ENCODE measurements around the gene C19orf85.
"Not testable (repeated sequence)": the region's sequence is repeated elsewhere in the genome, so short reads cannot be mapped to it uniquely, and the experiment has no call there.

C19orf85 gene

GRCh38 chr19:55451965-55452748 is 12.4 kb downstream of the C19orf85 start:
- H3K4me1 ChIP-seq: peaks cover 8 to 16% (median 13%) of the 10 kb centered on the region in 10 experiments; a peak in 19 of 20 replicates
- peak overlapping the region; percentile 26 to 63 (median 54); a peak in 19 of 20 replicates for H3K4me3 ChIP-seq
- H3K9me3 ChIP-seq (replicated peaks in 1 of 11): peaks cover 0 to 9% (median 0%) of the 10 kb centered on the region in 11 experiments; a peak in 6 of 22 replicates
- H3K4me2 ChIP-seq: peak overlapping the region; percentile 80 to 96 (median 90)
- peaks cover 50 to 72% (median 65%) of the 10 kb centered on the region in 11 experiments for H3K27me3 ChIP-seq
- no peak overlapping the region for H3K27ac ChIP-seq
- H3K36me3 ChIP-seq: peaks cover 10 to 37% (median 24%) of the 10 kb centered on the region in 11 experiments; a peak in 19 of 22 replicates
- H3K9ac ChIP-seq: peak overlapping the region in 6 of 11 experiments; percentile 17 to 63 (median 45); a peak in 6 of 22 replicates
- peak in 2 of 11 experiments; percentile 19 to 20; a peak in 1 of 22 replicates for TF ChIP-seq Cebpa-rat (IDR thresholded peaks at IDR 0.05)
- H4K20me1 ChIP-seq: peaks cover 0 to 64% (median 48%) of the 10 kb centered on the region in 11 experiments; a peak in 21 of 22 replicates

- H3K9me3 ChIP-seq (replicated peaks in 1 of 11): peaks cover 0 to 9% (median 0%) of the 10 kb centered on the region in 11 experiments; a peak in 6 of 22 replicates
- peaks cover 0 to 59% (median 40%) of the 10 kb centered on the region in 11 experiments; a peak in 21 of 22 replicates for H4K20me1 ChIP-seq
- peaks cover 10 to 30% (median 23%) of the 10 kb centered on the region in 11 experiments; a peak in 19 of 22 replicates for H3K36me3 ChIP-seq
- no peak for TF ChIP-seq Cebpa-rat (IDR thresholded peaks at IDR 0.05)
- H3K27ac ChIP-seq: no peak overlapping the region
- peak overlapping the region in 5 of 11 experiments; percentile 28 to 63 (median 46); a peak in 8 of 22 replicates for H3K9ac ChIP-seq
- H3K4me1 ChIP-seq: peaks cover 8 to 16% (median 13%) of the 10 kb centered on the region in 10 experiments; a peak in 19 of 20 replicates
- H3K27me3 ChIP-seq: peaks cover 58 to 80% (median 73%) of the 10 kb centered on the region in 11 experiments
- peak overlapping the region; percentile 26 to 63 (median 54); a peak in 19 of 20 replicates for H3K4me3 ChIP-seq
- peak overlapping the region; percentile 80 to 96 (median 90) for H3K4me2 ChIP-seq
Measured at GRCh38 chr19:55451163-55451964, 13.2 kb downstream of the C19orf85 start.

- TF ChIP-seq Cebpa-rat (IDR thresholded peaks at IDR 0.05): no peak
- H3K4me1 ChIP-seq: peaks cover 8 to 19% (median 13%) of the 10 kb centered on the region in 10 experiments; a peak in 19 of 20 replicates
- no peak overlapping the region for H3K9ac ChIP-seq
- H3K36me3 ChIP-seq: peaks cover 5 to 11% (median 9%) of the 10 kb centered on the region in 11 experiments; a peak in 15 of 22 replicates
- peaks cover 76 to 99% (median 92%) of the 10 kb centered on the region in 11 experiments for H3K27me3 ChIP-seq
- peaks cover 0 to 9% (median 0%) of the 10 kb centered on the region in 11 experiments; a peak in 6 of 22 replicates for H3K9me3 ChIP-seq (replicated peaks in 1 of 11)
- H3K27ac ChIP-seq: no peak overlapping the region
- no peak overlapping the region for H3K4me2 ChIP-seq
- H4K20me1 ChIP-seq: peaks cover 0 to 49% (median 27%) of the 10 kb centered on the region in 11 experiments; a peak in 20 of 22 replicates
- no peak overlapping the region for H3K4me3 ChIP-seq
Measured at GRCh38 chr19:55449469-55449868, 15.1 kb downstream of the C19orf85 start.

GRCh38 chr19:55448175-55448490 is 16.4 kb downstream of the C19orf85 start:
- not testable (repeated sequence) for H3K36me3 ChIP-seq; H3K9me3 ChIP-seq (replicated peaks in 1 of 11); H3K4me2 ChIP-seq; H3K9ac ChIP-seq; H3K4me3 ChIP-seq; H3K27ac ChIP-seq
- H4K20me1 ChIP-seq: peaks cover 0 to 37% (median 14%) of the 10 kb centered on the region in 11 experiments; a peak in 19 of 22 replicates
- peaks cover 8 to 19% (median 13%) of the 10 kb centered on the region in 10 experiments; a peak in 19 of 20 replicates for H3K4me1 ChIP-seq
- peaks cover 88 to 99% (median 98%) of the 10 kb centered on the region in 11 experiments for H3K27me3 ChIP-seq

- Histone ChIP-seq H3K36me3 (no peaks in the 10 kb centered on the region), H3K27me3 (peaks cover 88 to 99% (median 98%) of the 10 kb centered on the region in 11 experiments), H4K20me1 (peaks cover 0 to 34% (median 12%) of the 10 kb centered on the region in 11 experiments; a peak in 19 of 22 replicates), H3K27ac (no peak overlapping the region), H3K4me3 (no peak overlapping the region), H3K9ac (no peak overlapping the region), H3K9me3 (replicated peaks in 1 of 11) (peaks cover 0 to under 1% (median 0%) of the 10 kb centered on the region in 11 experiments; a peak in 2 of 22 replicates), H3K4me2 (no peak overlapping the region), H3K4me1 (peaks cover 7 to 17% (median 12%) of the 10 kb centered on the region in 10 experiments; a peak in 19 of 20 replicates)
- TF ChIP-seq Cebpa-rat (IDR thresholded peaks at IDR 0.05): no peak
Measured at GRCh38 chr19:55447421-55448174, 17.0 kb downstream of the C19orf85 start.

- no peaks in the 10 kb centered on the region; a peak in 1 of 22 replicates for H3K9me3 ChIP-seq (replicated peaks in 1 of 11)
- H3K27me3 ChIP-seq: peaks cover 88 to 99% (median 98%) of the 10 kb centered on the region in 11 experiments
Measured at GRCh38 chr19:55446060-55446459, 18.5 kb downstream of the C19orf85 start.

GRCh38 chr19:55444646-55445045 is 19.9 kb downstream of the C19orf85 start:
- TF ChIP-seq Cebpa-rat (IDR thresholded peaks at IDR 0.05): no peak
- Histone ChIP-seq H3K4me1 (peaks cover 0 to 22% (median 17%) of the 10 kb centered on the region in 10 experiments; a peak in 16 of 20 replicates), H3K9me3 (replicated peaks in 1 of 11) (peaks cover 0 to 6% (median 0%) of the 10 kb centered on the region in 11 experiments; a peak in 1 of 22 replicates), H3K27ac (no peak overlapping the region), H4K20me1 (peaks cover 0 to 39% (median 5%) of the 10 kb centered on the region in 11 experiments; a peak in 12 of 22 replicates), H3K4me3 (no peak overlapping the region), H3K27me3 (peaks cover 90 to 99% (median 99%) of the 10 kb centered on the region in 11 experiments), H3K4me2 (no peak overlapping the region), H3K36me3 (no peaks in the 10 kb centered on the region), H3K9ac (no peak overlapping the region)

More at GRCh38 chr19:55446060-55446459, 18.5 kb downstream of the C19orf85 start:
- Histone ChIP-seq H3K27ac (no peak overlapping the region), H4K20me1 (peaks cover 0 to 33% (median 5%) of the 10 kb centered on the region in 11 experiments; a peak in 11 of 22 replicates), H3K9ac (no peak overlapping the region), H3K4me3 (no peak overlapping the region), H3K36me3 (no peaks in the 10 kb centered on the region), H3K4me2 (no peak overlapping the region), H3K4me1 (peaks cover 0 to 10% (median 10%) of the 10 kb centered on the region in 10 experiments; a peak in 16 of 20 replicates)
- no peak for TF ChIP-seq Cebpa-rat (IDR thresholded peaks at IDR 0.05)

Data from BLaER1 treated with 17β-estradiol and CSF1 and Interleukin-3, amounts not matched to agents 10 nM and 100 nM (cell line).